ENCODE measurements around the gene PRR19. TPM values are rescaled to one million over a fixed set of nuclear protein-coding genes. Genes with fewer than 3 reads are reported as not detected.

PRR19 gene
- total RNA-seq, 3 donors from 2014 or later: 1.0 TPM; not detected in 2

GRCh38 chr19:42287827-42288107 lies 14.2 kb upstream of the PRR19 start:
- TF ChIP-seq CTCF (IDR thresholded peaks at IDR 0.05): no peak
- ATAC-seq (no peak), DNase-seq (no peak)
- Histone ChIP-seq H3K4me3 (no peak overlapping the region), H3K4me1 (ENCODE audit: low read depth) (peaks cover 26% of the 10 kb centered on the region), H3K9me3 (no peaks in the 10 kb centered on the region), H3K36me3 (ENCODE audit: low read depth) (peaks cover 3% of the 10 kb centered on the region)
- intact Hi-C loops (cut with DNase I, micrococcal nuclease): no loop called here

- peaks cover 20% of the 10 kb centered on the region for H3K4me1 ChIP-seq (ENCODE audit: low read depth)
- ATAC-seq (no peak), DNase-seq (no peak)
- peaks cover 3% of the 10 kb centered on the region for H3K36me3 ChIP-seq (ENCODE audit: low read depth)
- no peak for TF ChIP-seq CTCF (IDR thresholded peaks at IDR 0.05)
- intact Hi-C loops (cut with DNase I, micrococcal nuclease): no loop called here
- no peak overlapping the region for H3K4me3 ChIP-seq
- H3K9me3 ChIP-seq: no peaks in the 10 kb centered on the region
These were observed 13.5 kb upstream of the PRR19 start for GRCh38 chr19:42288387-42288786.

GRCh38 chr19:42288881-42289555 lies 12.9 kb upstream of the PRR19 start:
- Histone ChIP-seq H3K9me3 (no peaks in the 10 kb centered on the region), H3K4me3 (no peak overlapping the region), H3K36me3 (ENCODE audit: low read depth) (peaks cover 3% of the 10 kb centered on the region), H3K4me1 (ENCODE audit: low read depth) (peaks cover 20% of the 10 kb centered on the region)
- intact Hi-C loops (cut with DNase I, micrococcal nuclease): no loop called here
- ATAC-seq (no peak), DNase-seq (no peak)
- TF ChIP-seq CTCF (IDR thresholded peaks at IDR 0.05): no peak

- peaks cover 20% of the 10 kb centered on the region for H3K4me1 ChIP-seq (ENCODE audit: low read depth)
- no peak for TF ChIP-seq CTCF (IDR thresholded peaks at IDR 0.05)
- DNase-seq (no peak), ATAC-seq (no peak)
- no peak overlapping the region for H3K4me3 ChIP-seq
- intact Hi-C loops (cut with DNase I, micrococcal nuclease): no loop called here
- peaks cover 3% of the 10 kb centered on the region for H3K36me3 ChIP-seq (ENCODE audit: low read depth)
- no peaks in the 10 kb centered on the region for H3K9me3 ChIP-seq
These were observed 12.3 kb upstream of the PRR19 start for GRCh38 chr19:42289556-42290041.

GRCh38 chr19:42290136-42290522 lies 11.8 kb upstream of the PRR19 start:
- Histone ChIP-seq H3K9me3 (no peaks in the 10 kb centered on the region), H3K4me3 (no peak overlapping the region), H3K4me1 (ENCODE audit: low read depth) (peaks cover 18% of the 10 kb centered on the region), H3K36me3 (ENCODE audit: low read depth) (peaks cover 3% of the 10 kb centered on the region)
- ATAC-seq (no peak), DNase-seq (peak in 1 of 3 donors; percentile 38)
- intact Hi-C loops (cut with DNase I, micrococcal nuclease): no loop called here
- TF ChIP-seq CTCF (IDR thresholded peaks at IDR 0.05): no peak

Data from mucosa of descending colon (tissue), 3 donors.